22Rv1 (cell line): ENCODE data around the gene LRRC36.

ENCODE experiments used
- H3K27ac ChIP-seq: fragments of 450-650 bp; 2 replicates; pipeline ENCODE4 v1.5.1; 2017
- ZFX ChIP-seq: fragments of 450-650 bp; IDR thresholded peaks from 2 replicates; pipeline ENCODE4 v1.6.1; 2017; ENCODE audit warnings: antibody characterized with exemption, borderline replicate concordance
- TF ChIP-seq, protein P1 (sequence below): fragments of 450-650 bp; IDR thresholded peaks from 2 replicates; pipeline ENCODE4 v1.5.1; 2017; ENCODE audit warnings: mild to moderate bottlenecking

Gene LRRC36

DNA sequence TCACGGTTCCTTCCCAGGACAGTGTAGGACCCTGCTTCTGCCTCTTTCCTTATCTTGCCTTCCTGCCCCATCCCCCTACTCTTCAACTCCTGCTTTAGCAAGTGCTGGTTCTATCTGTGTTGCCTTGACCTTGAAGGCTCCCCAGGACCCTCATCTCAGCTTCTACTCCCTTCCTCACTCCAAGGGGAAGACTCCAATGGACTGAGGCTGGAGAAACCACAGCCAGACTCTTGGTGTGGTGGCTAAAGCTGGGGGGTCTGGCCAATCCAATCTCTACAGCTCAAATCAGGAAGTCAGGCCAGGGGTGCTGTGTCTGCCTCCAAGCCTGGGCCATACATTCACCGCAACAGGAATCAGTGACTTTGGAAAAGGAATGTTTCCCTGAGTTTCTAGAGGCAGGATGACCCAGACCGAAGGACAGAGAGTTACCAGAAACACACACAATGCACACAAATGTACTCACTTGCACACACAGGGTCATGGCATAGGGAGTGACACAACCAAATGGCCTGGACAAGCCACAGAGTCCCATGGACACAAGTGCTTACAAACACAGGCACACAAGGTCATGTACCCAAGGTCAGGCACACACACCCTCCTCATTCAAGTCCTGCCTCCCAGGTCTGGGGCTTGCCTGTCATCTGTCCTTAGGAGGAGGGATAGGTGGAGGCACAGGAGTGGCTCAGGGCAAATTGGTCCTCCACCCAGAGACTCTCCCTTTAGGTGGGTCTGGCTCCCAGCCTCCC, 102.6 kb downstream of the LRRC36 start:
- no peak for TF ChIP-seq ZFX
- TF ChIP-seq, protein P1, sequence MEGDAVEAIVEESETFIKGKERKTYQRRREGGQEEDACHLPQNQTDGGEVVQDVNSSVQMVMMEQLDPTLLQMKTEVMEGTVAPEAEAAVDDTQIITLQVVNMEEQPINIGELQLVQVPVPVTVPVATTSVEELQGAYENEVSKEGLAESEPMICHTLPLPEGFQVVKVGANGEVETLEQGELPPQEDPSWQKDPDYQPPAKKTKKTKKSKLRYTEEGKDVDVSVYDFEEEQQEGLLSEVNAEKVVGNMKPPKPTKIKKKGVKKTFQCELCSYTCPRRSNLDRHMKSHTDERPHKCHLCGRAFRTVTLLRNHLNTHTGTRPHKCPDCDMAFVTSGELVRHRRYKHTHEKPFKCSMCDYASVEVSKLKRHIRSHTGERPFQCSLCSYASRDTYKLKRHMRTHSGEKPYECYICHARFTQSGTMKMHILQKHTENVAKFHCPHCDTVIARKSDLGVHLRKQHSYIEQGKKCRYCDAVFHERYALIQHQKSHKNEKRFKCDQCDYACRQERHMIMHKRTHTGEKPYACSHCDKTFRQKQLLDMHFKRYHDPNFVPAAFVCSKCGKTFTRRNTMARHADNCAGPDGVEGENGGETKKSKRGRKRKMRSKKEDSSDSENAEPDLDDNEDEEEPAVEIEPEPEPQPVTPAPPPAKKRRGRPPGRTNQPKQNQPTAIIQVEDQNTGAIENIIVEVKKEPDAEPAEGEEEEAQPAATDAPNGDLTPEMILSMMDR, result no peak
- H3K27ac ChIP-seq, result peak overlapping the region; percentile 88

DNA sequence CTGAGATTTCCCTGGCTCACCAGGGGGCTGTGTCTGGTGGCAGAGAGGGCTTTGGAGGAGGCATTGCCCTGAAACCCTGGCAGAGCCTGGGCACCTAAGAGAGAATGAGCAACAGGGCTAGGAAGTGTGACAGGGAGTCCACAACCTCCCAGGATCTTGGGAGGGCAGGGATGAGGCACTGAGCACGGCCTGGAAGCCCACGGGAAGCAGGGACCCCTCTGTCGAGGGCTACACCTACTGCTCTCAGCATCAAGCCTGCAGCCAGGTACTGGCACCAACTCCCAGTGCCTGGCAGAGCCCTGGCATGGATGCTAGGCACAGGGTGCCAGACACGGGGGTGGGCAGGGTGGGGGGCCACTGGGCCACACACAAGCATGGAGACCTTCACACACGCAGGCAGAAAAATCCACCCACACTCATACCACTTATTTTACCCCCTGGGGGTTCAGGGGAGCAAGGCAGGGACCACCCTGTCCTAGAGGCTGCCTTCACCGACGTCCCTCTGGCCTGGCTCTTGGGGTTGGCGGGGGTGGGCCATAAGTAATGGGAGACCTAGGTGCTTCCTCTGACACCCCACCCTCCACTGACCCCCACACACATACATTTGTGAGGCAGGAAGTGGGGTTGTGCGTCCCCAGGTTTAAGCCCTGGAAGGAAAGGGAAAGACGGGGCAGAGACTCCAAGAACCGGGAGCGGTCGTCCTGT, 103.3 kb downstream of the LRRC36 start:
- TF ChIP-seq ZFX, result no peak
- TF ChIP-seq, protein P1, result no peak
- peak overlapping the region; percentile 88 for H3K27ac ChIP-seq

DNA sequence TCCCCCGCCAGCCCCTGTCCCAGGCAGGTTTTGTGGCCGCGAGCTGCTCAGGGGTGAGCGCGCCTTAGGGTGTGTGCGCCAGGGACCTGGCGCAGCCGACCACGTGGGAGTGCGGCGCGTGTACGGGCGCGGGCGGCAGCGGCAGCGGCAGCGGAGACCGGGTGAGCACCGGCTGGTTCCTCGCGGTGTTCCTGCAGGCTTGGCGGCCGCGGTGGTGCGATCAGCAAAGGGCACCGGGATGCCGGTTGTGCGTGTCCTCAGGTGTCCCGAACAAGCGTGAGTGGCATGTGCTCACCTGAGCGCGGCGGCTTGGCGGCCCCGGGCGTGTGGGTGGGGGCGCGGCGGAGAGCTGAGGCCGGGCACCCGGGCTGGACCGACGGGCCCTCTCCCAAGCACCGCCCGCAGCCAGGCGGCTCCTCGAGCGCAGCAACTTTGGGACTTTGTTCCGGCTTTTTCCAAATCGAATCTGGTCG, 103.9 kb downstream of the LRRC36 start:
- no peak for TF ChIP-seq ZFX
- TF ChIP-seq, protein P1, result no peak
- peak overlapping the region; percentile 88 for H3K27ac ChIP-seq

DNA sequence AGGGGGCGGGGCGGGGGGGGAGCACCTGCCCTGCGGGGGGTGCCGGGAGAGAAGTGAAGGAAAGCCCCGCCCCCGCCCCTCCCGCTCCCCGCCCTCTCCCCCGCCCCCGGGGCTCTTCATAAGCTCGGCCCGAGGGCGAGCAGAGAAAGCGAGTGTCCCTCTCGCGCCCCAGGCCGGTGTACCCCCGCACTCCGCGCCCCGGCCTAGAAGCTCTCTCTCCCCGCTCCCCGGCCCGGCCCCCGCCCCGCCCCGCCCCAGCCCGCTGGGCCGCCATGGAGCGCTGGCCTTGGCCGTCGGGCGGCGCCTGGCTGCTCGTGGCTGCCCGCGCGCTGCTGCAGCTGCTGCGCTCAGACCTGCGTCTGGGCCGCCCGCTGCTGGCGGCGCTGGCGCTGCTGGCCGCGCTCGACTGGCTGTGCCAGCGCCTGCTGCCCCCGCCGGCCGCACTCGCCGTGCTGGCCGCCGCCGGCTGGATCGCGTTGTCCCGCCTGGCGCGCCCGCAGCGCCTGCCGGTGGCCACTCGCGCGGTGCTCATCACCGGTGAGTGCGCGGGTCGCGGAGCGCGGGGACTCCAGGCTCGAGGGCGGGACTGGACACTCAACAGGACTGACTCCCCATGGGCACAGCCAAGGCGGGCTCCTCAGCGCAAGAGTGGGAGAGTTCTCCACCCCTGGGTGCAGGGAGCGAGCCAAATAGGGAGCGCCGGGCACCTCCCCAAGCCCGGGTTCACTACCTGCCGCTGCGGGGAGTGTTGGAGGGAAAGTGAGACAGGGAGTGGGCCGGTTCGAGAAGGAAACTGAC, 104.6 kb downstream of the LRRC36 start, which contains the start of gene HSD11B2:
Gene HSD11B2 (plus strand): TSS at position 145 of the 798 bp plus-strand sequence. CDS start 128 bp downstream, at position 273.
- peak within 1 kb of the TSS; percentile 88 for H3K27ac ChIP-seq
- TF ChIP-seq, protein P1, result peak; percentile 65
- no peak for TF ChIP-seq ZFX

DNA sequence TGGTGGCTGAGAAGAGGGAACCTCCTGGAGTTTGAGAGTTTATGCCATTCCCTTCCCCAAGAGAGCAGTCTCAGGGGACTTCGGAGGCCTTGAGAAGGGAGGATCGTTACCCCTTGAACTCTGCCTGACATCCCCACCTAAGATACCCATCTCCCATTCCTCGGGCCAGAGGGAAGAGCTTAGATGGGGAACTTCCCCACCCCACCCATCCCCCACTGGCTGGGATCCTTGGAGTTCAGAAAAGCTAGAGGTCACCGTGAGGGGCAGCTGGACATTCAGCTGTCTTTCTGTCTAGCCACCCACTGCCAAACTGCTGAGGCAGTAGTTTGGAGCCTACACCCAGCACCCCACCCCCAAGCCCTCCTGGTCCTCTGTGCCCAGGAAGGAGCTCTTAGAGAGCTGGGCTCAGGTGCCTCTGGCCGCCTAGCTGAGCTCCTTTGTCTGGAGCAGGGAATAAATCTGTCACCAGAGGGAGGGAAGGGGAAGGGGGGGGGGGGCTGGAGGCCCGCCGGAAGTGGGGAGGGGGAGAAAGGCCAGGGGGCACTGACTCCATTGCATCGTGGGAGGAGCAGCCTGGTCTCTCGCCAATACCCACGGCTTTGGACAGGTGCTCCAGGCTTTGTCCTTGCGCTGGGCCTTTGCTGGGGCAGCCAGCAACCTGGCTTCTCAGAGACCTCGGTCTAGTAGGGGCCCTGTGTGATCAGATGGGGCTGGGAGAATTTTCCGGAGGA, 105.3 kb downstream of the LRRC36 start:
- peak overlapping the region; percentile 88 for H3K27ac ChIP-seq
- TF ChIP-seq, protein P1, result no peak
- no peak for TF ChIP-seq ZFX

DNA sequence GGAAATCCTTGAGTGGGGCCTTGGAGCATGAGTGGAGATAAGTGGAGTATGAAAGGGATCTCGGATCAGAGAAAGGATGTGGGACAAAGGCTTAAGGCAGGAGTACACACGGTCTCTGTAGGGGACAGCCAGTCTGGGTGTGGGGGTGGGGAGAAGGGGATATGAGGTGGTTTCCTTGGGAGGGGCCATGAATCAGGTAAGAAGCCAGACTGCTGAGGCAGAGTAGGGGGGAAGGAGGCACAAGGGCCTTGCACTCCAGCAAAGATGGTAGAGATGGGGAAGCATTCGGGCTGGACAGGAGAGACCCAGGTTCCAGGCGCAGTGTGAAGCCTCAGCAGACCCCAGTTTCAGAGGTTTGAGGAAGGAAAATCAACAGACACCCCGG, 105.9 kb downstream of the LRRC36 start:
- TF ChIP-seq, protein P1, result no peak
- no peak for TF ChIP-seq ZFX
- H3K27ac ChIP-seq, result no peak overlapping the region
